OCI-LY7 (cell line): Measurements from ENCODE around the gene SOBP.

Experiments
- EZH2phosphoT487 ChIP-seq: fragments of 200-600 bp; sonication (generic); IDR thresholded peaks from 2 replicates; pipeline ENCODE4 v1.6.1; 2018; ENCODE audit warnings: low read depth, borderline replicate concordance, mild to moderate bottlenecking, mixed run types, antibody characterized with exemption, low read length, moderate library complexity, mixed read lengths
- TF ChIP-seq, protein P1 (sequence below): fragments of 200-600 bp; sonication (generic); conservative IDR thresholded peaks from 2 replicates; pipeline ENCODE4 v1.5.1; 2014; ENCODE audit warnings: mild to moderate bottlenecking, antibody characterized with exemption, low read length, moderate library complexity, mixed read lengths

DNA sequence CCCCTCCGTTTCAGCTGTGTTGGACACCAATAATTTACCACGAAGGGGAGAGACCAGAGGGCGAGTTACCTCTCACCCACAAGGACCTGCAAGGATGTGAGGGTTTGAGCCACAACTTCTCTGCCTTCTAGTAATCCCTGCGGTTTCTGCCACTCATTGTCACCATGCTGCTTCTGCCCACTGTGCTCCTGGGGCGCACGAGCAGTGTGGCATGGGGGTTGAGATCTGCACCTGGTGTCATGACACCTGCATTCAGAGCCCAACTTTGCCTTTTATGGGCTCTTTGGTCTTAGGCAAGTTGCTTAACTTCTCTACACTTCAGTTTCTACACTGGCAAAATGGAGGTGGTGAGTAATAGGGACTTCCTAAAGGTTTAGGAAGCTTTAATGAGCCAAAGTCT lies 84.9 kb downstream of the SOBP start:
- TF ChIP-seq, protein P1, sequence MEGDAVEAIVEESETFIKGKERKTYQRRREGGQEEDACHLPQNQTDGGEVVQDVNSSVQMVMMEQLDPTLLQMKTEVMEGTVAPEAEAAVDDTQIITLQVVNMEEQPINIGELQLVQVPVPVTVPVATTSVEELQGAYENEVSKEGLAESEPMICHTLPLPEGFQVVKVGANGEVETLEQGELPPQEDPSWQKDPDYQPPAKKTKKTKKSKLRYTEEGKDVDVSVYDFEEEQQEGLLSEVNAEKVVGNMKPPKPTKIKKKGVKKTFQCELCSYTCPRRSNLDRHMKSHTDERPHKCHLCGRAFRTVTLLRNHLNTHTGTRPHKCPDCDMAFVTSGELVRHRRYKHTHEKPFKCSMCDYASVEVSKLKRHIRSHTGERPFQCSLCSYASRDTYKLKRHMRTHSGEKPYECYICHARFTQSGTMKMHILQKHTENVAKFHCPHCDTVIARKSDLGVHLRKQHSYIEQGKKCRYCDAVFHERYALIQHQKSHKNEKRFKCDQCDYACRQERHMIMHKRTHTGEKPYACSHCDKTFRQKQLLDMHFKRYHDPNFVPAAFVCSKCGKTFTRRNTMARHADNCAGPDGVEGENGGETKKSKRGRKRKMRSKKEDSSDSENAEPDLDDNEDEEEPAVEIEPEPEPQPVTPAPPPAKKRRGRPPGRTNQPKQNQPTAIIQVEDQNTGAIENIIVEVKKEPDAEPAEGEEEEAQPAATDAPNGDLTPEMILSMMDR: no peak
- no peak for TF ChIP-seq EZH2phosphoT487
